Jurkat, Clone E6-1 (cell line): ENCODE data around the gene TMEM203.

Experiments
- DNase-seq: peaks from one replicate; pipeline ENCODE4 v3.0.0-alpha.2; 2011; ENCODE audit warnings: low read depth, low spot score
- H3K4me3 ChIP-seq: 2 replicates; pipeline ENCODE4 v1.5.1; 2011; ENCODE audit warnings: mild to moderate bottlenecking, low read length, control low read depth, moderate library complexity

The TMEM203 gene

DNA sequence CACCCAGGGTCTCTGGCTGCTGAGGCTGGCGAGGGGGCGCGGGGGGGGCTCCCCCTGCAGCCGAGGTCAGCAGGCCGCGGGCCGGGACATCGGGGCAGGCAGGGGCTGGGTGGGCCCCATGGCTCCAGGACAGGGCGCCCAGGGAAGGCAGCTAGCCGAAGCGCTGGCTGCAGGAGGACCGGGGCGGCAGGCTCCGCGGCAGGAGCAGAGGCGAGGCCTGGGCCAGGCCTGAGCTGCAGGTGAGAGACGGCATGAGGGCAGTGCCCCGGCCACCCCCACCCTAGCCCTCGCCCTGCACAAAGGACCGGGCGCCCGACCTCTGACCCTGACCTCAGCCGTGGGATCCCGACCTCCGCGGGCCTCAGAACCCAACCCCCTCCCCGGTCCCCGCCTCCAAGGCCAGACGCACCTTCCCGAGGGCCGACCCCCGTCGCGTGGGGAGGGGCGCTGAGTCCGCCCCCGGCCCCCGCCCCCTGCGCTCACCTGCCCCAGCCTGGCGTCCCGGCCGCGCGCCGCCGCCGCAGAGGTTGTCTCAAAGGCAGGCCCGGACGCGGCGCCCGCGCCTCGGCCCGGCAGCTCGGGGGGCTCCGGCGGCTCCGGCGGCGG, 16.2 kb upstream of the TMEM203 start:
- H3K4me3 ChIP-seq = peak overlapping the region; percentile 40
- DNase-seq = no peak

GRCh38 chr9:137221095-137221505, 15.7 kb upstream of the TMEM203 start:
- H3K4me3 ChIP-seq = no peak overlapping the region; the same call in 1 of the 2 replicates
- DNase-seq = no peak

DNA sequence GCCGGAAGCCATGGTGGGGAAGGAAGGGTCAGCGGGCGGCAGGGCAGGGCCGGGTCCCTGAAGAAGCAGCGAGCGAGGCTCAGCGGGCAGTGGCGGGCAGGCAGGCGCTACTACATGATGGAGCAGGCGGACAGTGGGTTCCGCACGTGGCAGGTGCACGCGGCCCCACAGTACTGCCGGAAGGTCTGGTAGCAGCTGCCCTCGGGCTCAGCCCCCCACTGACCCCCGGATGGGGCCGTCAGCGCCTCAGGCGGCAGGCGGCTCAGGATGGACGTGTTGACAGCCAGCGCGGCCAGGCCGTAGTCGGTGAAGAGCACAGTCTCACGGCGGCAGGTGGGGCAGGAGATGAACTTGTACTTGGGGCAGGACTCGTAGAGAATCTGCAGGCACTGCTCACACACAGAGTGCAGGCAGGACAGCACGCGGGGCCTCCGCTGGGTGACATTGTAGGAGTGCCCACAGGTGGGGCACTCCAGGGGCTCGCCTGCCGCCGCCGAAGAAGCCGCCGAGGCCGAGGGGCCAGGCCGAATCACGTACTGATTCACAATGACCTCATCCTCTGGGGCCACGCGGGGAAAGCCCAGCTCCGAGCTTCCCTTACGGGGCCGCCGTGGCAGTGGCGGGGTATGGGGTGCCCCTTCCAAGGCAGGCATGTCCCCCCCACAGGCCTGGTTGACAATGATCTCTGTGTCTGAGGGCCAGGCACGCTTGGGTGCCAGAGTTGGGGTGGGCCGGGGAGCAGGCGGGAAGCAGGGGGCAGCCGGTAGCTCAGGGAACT, 15.1 kb upstream of the TMEM203 start:
- no peak for DNase-seq
- H3K4me3 ChIP-seq = no peak overlapping the region

GRCh38 chr9:137219757-137220316, 14.4 kb upstream of the TMEM203 start:
- DNase-seq = no peak
- H3K4me3 ChIP-seq = no peak overlapping the region

GRCh38 chr9:137218754-137219271, 13.4 kb upstream of the TMEM203 start:
- no peak overlapping the region for H3K4me3 ChIP-seq
- no peak for DNase-seq

GRCh38 chr9:137218212-137218753, 12.8 kb upstream of the TMEM203 start:
- no peak for DNase-seq
- no peak overlapping the region for H3K4me3 ChIP-seq

DNA sequence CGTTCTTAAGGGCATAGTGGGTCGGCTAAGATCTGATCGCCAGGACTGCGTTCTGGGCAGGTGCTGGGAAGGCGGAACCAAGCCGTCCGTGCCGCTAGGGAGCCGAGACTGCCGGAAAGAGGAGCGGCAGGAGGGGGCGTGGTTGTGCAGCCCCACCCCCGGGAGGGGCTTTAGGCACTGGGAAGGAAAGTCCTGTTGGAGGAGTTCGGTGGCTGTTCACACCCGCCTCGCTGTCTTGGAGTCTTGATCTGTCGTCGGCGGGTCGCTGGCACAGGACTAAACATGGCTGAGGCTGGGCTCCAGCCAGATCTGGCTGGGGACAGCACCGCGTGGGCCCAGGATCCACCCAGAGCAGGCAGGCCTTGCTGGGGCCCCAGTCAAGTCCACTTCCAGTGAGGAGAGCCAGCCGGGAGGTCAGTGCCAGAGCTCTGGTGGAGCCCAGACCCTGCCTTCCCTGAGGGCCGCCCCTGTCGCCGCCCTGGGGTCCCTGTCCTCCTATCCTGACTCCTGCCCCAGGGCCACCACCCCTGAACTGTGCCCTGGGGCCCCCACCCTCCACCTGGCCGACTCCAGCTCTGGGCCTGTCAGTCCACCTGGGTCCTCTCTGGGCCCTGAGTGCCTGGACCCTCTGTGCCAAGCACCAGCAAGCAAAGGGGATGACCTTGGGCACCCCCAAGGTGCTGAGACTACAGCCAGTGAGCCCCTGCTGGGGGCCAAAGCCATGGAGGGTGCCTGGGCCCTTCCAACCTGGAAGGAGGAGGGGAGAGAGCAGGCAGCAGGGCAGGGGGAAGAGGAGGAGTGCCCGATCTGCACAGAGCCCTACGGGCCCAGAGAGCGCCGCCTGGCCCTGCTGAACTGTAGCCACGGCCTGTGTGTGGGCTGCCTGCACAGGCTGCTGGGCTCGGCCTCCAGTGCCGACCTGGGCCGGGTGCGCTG, 12.1 kb upstream of the TMEM203 start:
- no peak overlapping the region for H3K4me3 ChIP-seq
- DNase-seq = no peak

GRCh38 chr9:137216188-137216965, 10.9 kb upstream of the TMEM203 start:
- no peak for DNase-seq
- H3K4me3 ChIP-seq = no peak overlapping the region

DNA sequence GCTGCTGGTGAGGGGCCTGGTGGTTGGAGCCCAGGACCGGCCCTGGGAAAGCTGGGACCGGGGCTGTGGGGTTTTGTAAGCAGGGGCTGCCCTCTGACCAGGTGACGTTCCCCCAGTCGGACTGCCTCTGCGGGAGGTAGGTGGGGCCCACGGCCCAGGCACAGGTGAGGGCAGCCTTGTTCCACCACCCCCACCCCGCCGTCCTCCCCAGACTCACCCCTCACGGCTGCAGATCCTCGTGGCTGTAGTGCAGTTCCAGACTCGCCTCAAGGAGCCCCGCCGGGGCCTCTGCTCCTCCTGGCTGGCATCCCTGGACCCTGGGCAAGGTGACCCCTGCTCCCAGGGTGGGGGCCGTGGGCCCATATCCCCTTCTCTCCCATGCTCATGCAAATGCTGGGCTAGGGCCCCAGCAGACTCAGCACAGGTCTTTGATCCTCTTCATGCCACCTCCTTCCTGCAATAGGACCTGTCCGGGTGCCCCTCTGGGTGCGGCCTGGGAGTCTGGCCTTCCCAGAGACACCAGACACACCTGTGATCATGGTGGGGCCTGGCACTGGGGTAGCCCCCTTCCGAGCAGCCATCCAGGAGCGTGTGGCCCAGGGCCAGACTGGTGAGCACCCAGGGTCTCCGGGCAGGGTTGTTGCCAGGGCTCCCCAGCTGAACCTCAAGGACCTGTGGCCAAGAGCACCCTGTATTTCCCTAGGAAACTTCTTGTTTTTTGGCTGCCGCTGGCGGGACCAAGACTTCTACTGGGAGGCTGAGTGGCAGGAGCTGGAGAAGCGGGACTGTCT, 9.9 kb upstream of the TMEM203 start:
- H3K4me3 ChIP-seq = no peak overlapping the region
- no peak for DNase-seq

DNA sequence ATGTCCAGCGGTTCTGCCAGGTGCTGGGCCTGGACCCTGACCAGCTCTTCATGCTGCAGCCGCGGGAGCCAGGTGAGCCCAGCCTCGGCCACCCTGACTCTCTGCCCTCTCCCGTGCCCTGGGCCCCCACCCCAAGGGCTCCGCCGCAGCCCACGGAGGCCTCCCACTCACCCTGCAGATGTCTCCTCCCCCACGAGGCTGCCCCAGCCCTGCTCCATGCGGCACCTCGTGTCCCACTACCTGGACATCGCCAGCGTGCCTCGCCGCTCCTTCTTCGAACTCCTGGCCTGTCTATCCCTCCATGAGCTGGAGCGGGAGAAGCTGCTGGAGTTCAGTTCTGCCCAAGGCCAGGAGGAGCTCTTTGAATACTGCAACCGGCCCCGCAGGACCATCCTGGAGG, 9.2 kb upstream of the TMEM203 start:
- no peak overlapping the region for H3K4me3 ChIP-seq
- DNase-seq = no peak

GRCh38 chr9:137213160-137214060, 8.0 kb upstream of the TMEM203 start:
- no peak overlapping the region for H3K4me3 ChIP-seq
- DNase-seq = no peak

GRCh38 chr9:137212520-137212919, 7.1 kb upstream of the TMEM203 start:
- no peak for DNase-seq
- no peak overlapping the region for H3K4me3 ChIP-seq

DNA sequence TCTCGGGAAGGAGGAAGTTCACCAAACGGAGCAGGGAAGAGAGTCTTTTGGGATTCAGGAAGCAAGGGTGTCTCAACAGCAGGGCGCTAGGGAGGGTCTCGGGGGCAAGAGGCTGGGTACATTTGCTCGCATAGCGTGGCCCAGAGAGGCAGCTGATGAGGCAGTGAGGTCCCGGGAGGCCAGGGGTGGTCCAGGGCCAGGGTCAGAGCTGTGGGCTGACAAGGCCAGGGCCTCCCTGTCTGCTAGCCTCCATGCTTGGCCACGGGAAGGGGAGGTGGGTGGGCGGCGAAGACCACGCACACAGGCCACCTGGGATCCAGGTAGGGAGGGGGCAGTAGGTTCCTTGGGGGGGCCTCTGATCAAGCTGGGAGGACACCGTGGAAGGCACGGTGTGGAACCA, 6.1 kb upstream of the TMEM203 start:
- H3K4me3 ChIP-seq = no peak overlapping the region
- DNase-seq = no peak

DNA sequence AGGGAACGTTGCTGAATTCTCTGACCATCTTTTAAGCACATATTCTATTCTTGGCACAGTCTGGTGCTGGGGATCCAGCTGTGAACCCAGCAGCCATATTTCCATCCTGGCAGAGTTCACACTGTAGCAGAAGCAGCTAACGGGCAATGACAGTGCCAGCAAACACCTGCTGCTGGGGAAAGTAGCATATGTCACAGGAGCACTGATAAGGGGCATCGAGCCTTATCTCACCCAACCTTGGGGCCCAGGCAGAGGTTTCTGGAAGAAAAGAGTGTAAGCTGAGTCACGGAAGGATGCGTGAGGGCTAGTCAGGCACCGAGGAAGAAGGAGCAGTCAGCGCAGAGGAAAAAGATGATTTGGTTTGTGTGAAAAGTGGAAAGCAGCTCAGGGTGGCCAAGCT, 1.2 kb upstream of the TMEM203 start:
- no peak for DNase-seq
- peak overlapping the region; percentile 69 for H3K4me3 ChIP-seq

- no peak for DNase-seq
- H3K4me3 ChIP-seq = peak overlapping the region; percentile 69
Measured at GRCh38 chr9:137204731-137205125, 720 bp downstream of the TMEM203 start.

DNA sequence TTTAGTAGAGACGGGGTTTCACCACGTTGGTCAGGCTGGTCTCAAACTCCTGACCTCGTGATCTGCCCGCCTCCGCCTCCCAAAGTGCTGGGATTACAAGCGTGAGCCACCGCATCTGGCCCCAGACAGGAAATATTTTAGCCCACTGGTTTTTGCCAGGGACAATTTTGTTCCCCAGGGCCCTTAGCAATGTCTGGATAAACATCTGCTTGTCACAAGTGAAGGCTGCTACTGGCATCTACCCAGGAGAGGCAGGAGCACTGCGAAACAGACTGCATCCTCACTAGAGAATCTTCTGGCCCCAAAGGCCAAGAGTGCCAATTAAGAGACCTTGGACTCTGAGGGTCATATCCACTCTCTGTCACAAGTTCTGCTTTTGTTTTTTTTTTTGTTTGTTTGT, 2.5 kb downstream of the TMEM203 start:
- DNase-seq = no peak
- no peak overlapping the region for H3K4me3 ChIP-seq
